ENCODE data around the gene ACSF2. TPM values are rescaled to one million over a fixed set of nuclear protein-coding genes. Genes with fewer than 3 reads are reported as not detected.

Gene ACSF2
- total RNA-seq, 1 experiment from 2014 or later: 161 TPM

- Mint-ChIP-seq H3K27ac (ENCODE audit: unreplicated experiment) (no peak overlapping the region), H3K4me1 (ENCODE audit: low read depth, unreplicated experiment) (peaks cover 12% of the 10 kb centered on the region), H3K36me3 (ENCODE audit: insufficient read depth, unreplicated experiment) (no peaks in the 10 kb centered on the region), H3K27me3 (ENCODE audit: insufficient read depth, unreplicated experiment) (no peaks in the 10 kb centered on the region), H3K4me3 (ENCODE audit: unreplicated experiment) (no peak overlapping the region), H3K9me3 (ENCODE audit: unreplicated experiment) (no peaks in the 10 kb centered on the region)
- Histone ChIP-seq H3K9me3 (no peaks in the 10 kb centered on the region), H3K27me3 (replicated peaks; ENCODE audit: control insufficient read depth, insufficient read depth, low read length) (no peaks in the 10 kb centered on the region), H3K36me3 (ENCODE audit: control insufficient read depth, insufficient read depth, low read length) (no peaks in the 10 kb centered on the region), H3K4me1 (peaks cover 3% of the 10 kb centered on the region; the same call in 1 of the 2 replicates), H3K4me3 (ENCODE audit: low read depth, low read length) (no peak overlapping the region)
- intact Hi-C loops (cut with micrococcal nuclease; ENCODE audit: unreplicated experiment): no loop called here
- CTCF ChIA-PET: no interaction called here
- TF ChIP-seq CTCF (IDR thresholded peaks at IDR 0.05; ENCODE audit: insufficient read depth in 1 of 2, low read depth in 1 of 2, low read length in 1 of 2, severe bottlenecking in 1 of 2, unreplicated experiment in 1 of 2): no peak
- no TSS peak for BruUV-seq (replicated peaks)
- POLR2A ChIA-PET: no interaction called here
- DNase-seq: no peak
Measured at GRCh38 chr17:50514388-50514787, 88.4 kb downstream of the ACSF2 start.

DNA sequence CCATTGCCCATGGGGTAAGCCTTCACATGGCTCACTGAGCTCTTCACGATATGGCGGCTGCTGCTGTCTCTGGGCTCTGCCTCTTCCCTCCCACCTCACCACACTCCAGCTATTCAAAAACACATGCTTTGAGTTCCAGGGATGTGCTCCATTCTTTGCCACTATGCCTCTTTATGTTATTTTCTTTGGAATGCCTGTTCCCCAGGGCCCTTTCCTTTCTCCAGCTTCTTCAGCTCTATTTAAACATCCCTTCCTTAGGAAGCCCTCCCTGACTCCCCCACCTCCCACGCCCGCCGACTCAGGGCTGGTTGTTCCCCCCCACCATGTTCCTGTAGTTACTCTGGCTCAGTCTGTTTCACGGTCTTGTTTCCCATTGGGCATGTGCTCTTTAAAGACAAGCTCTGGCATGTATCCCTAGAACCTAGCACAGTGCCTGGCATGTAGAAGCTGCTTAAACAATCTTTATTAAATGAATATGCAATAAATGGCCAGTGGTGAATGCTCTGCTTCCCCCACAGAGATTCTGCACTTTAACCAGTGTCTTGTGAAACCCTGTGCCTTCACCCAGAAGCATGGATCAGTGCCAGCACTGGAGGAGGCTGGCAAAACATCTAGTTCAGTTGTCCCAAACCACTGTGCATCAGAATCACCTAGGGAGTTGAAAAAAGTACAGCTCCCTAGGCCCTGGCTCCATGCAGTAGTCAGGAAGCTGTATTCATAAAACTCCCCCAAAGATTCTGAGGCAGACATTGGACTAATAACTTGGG lies 89.1 kb downstream of the ACSF2 start:
- Histone ChIP-seq H3K4me3 (ENCODE audit: low read depth, low read length) (no peak overlapping the region), H3K9me3 (no peaks in the 10 kb centered on the region), H3K36me3 (ENCODE audit: control insufficient read depth, insufficient read depth, low read length) (no peaks in the 10 kb centered on the region), H3K4me1 (peaks cover 3% of the 10 kb centered on the region; the same call in 1 of the 2 replicates), H3K27me3 (replicated peaks; ENCODE audit: control insufficient read depth, insufficient read depth, low read length) (no peaks in the 10 kb centered on the region)
- no peak for TF ChIP-seq CTCF (IDR thresholded peaks at IDR 0.05; ENCODE audit: insufficient read depth in 1 of 2, low read depth in 1 of 2, low read length in 1 of 2, severe bottlenecking in 1 of 2, unreplicated experiment in 1 of 2)
- Mint-ChIP-seq H3K9me3 (ENCODE audit: unreplicated experiment) (no peaks in the 10 kb centered on the region), H3K4me3 (ENCODE audit: unreplicated experiment) (no peak overlapping the region), H3K36me3 (ENCODE audit: insufficient read depth, unreplicated experiment) (no peaks in the 10 kb centered on the region), H3K27ac (ENCODE audit: unreplicated experiment) (no peak overlapping the region), H3K27me3 (ENCODE audit: insufficient read depth, unreplicated experiment) (no peaks in the 10 kb centered on the region), H3K4me1 (ENCODE audit: low read depth, unreplicated experiment) (peaks cover 12% of the 10 kb centered on the region)
- intact Hi-C loops (cut with micrococcal nuclease; ENCODE audit: unreplicated experiment): no loop called here
- ChIA-PET POLR2A (no interaction called here), CTCF (no interaction called here)
- BruUV-seq (replicated peaks): no TSS peak
- DNase-seq: no peak

DNA sequence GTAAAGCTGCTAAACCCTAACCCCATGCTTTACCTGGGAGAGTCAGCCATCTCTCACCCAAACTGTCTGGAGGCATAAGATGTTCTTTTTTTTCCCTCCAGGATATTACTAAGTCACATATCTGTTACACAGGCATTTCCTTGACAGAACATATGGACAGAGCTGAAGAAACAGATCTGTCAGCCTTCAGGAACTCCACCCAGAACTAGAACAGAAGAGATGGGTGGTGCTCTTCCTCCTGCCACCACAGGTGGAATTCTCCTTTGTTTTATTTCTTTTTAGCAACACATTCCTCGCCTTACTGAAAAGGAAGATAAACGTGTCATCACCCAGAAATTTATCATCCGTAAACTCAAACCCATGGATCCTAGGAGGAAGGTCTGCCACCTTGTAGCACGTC lies 91.0 kb downstream of the ACSF2 start:
- intact Hi-C loops (cut with micrococcal nuclease; ENCODE audit: unreplicated experiment): loop anchor here (1.0 kb wide), 1 partner anchor 30 kb away; no protein-coding TSS in a partner anchor
- Mint-ChIP-seq H3K27ac (ENCODE audit: unreplicated experiment) (no peak overlapping the region), H3K4me1 (ENCODE audit: low read depth, unreplicated experiment) (peaks cover 23% of the 10 kb centered on the region), H3K4me3 (ENCODE audit: unreplicated experiment) (no peak overlapping the region), H3K27me3 (ENCODE audit: insufficient read depth, unreplicated experiment) (no peaks in the 10 kb centered on the region), H3K9me3 (ENCODE audit: unreplicated experiment) (no peaks in the 10 kb centered on the region), H3K36me3 (ENCODE audit: insufficient read depth, unreplicated experiment) (no peaks in the 10 kb centered on the region)
- no peaks in the 10 kb centered on the region for H3K36me3 ChIP-seq (ENCODE audit: control insufficient read depth, insufficient read depth, low read length)
- no TSS peak for BruUV-seq (replicated peaks)
- no peaks in the 10 kb centered on the region for H3K27me3 ChIP-seq (replicated peaks; ENCODE audit: control insufficient read depth, insufficient read depth, low read length)
- ChIA-PET CTCF (interaction anchor here (0.6 to 1.2 kb wide), 3 partner anchors 31 to 58 kb away, joined by 3 to 5 read pairs (median 4); no protein-coding TSS in a partner anchor), POLR2A (no interaction called here)
- H3K4me3 ChIP-seq (ENCODE audit: low read depth, low read length): no peak overlapping the region
- no peaks in the 10 kb centered on the region for H3K9me3 ChIP-seq
- no peak for TF ChIP-seq CTCF (IDR thresholded peaks at IDR 0.05; ENCODE audit: insufficient read depth in 1 of 2, low read depth in 1 of 2, low read length in 1 of 2, severe bottlenecking in 1 of 2, unreplicated experiment in 1 of 2)
- peaks cover 4% of the 10 kb centered on the region; the same call in 1 of the 2 replicates for H3K4me1 ChIP-seq
- no peak for DNase-seq
